Measurements from ENCODE around the gene OSBP2.

OSBP2 gene

DNA sequence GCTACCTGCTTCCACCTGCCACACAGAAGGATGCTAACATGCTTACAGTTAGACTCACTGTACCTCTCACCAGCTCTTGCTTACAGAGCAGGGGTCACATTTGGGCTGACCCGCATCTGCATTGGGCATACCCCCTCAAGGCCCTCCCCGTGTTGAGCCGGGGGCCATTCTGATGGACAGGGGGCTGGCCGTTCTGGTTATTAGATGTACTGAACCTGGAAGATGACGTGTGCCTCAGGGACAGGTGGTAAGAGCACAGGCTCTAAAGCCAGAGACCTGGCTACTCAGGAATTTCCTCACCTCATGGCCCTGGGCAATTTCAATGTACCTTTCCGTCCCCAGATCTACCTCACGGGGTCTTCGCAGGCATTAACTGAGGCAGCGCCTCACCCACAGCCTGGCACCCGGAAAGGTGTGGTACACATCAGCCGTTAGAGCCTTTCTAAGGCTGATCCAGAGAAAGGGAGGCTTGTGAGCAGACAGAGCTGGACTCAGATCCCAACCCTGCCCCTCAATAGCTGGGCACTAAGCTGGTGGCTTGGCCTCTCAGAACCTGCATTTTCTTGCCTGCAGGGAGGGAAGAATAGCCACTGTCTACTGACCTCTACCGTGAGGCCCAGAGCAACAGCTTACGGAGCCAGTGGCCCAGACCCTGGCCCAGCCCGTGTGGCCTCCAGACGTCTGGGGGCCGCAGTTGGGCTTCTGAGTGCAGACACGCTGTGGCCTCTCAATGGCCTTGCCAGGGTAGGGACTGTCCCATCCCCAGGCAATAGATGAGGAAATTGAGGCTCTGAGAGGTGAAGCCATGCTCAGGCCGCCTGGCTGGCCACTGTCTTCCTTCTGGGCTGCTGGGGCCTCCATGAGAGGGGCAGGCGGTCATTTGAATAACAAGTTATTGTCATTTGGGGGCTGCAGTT is 173.3 kb downstream of the OSBP2 start:
- TF ChIP-seq, protein P1, sequence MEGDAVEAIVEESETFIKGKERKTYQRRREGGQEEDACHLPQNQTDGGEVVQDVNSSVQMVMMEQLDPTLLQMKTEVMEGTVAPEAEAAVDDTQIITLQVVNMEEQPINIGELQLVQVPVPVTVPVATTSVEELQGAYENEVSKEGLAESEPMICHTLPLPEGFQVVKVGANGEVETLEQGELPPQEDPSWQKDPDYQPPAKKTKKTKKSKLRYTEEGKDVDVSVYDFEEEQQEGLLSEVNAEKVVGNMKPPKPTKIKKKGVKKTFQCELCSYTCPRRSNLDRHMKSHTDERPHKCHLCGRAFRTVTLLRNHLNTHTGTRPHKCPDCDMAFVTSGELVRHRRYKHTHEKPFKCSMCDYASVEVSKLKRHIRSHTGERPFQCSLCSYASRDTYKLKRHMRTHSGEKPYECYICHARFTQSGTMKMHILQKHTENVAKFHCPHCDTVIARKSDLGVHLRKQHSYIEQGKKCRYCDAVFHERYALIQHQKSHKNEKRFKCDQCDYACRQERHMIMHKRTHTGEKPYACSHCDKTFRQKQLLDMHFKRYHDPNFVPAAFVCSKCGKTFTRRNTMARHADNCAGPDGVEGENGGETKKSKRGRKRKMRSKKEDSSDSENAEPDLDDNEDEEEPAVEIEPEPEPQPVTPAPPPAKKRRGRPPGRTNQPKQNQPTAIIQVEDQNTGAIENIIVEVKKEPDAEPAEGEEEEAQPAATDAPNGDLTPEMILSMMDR (IDR thresholded peaks at IDR 0.05; ENCODE audit: low read depth, low read length, missing control alignments) = no peak
- H3K4me3 ChIP-seq (replicated peaks; ENCODE audit: low read depth, low read length) = no peak overlapping the region
- no peak for DNase-seq (ENCODE audit: extremely low read depth, low read depth)

DNA sequence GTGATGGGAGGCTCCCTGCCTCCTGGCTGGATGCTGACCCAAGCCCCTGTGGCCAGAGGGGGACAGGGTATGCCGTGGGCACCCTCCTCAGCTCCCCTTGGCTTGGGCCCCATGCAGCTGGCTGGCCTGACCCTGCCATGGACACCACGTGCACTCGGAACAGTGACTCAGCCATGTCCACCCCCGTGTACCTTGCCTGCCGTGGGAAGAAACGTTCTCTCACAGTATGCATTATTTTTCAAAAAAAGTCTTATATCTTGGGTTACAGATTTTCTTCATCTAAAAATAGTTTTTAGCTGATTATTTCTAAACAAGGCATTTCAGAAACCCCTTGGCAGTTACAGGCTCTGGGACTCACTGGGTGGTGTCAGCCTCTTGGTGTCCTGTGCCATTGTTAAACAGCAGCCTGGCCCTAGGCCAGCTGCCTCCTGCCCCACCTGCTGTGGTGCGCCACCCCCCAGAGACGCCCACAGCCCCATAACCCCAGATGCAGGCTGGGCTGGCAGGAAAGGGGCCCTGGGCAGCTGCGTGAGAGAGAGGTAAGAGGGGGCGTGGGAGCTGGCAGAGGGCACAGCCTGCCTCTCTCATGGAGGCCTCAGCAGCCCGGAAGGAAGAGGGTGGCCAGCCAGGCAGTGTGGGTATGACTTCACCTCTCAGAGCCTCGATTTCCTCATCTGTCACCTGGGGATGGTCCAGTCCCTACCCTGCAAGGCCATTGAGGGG is 174.2 kb downstream of the OSBP2 start:
- TF ChIP-seq, protein P1 (IDR thresholded peaks at IDR 0.05; ENCODE audit: low read depth, low read length, missing control alignments) = no peak
- DNase-seq (ENCODE audit: extremely low read depth, low read depth) = no peak
- no peak overlapping the region for H3K4me3 ChIP-seq (replicated peaks; ENCODE audit: low read depth, low read length)

DNA sequence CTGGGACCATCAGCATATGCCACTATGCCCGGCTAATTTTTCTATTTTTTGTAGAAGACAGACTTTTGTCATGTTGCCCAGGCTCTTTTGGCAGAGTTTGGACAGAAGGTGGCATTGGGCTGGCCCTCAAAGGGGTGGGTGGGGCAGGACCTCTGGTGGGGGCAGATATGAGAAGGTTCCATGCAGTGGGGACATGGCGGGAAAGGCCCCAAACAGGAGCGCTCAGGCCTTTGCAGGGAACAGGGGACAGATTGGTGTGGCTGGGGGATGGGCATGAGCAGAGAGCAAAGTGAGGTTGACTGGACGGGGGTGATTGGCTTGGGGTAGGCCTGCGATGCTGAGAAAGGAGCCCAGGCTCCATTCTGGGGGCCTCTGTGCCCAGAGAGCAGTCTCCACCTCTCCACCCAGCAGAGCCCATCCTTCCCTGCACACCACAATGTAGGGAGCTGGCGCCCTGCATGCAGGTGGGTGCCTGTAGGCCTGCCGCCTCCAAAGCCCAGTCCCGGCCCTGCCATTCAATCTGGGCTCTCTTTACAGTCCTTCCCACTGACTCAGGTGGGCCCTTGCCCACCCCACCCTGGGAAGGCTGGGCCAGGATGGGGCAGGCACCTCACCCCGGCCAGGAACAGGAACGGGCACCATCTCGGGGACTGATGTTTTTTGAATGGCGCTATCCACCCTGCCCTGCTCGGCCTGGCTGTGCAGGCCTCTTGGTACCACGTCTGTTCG is 175.2 kb downstream of the OSBP2 start:
- DNase-seq (ENCODE audit: extremely low read depth, low read depth) = no peak
- TF ChIP-seq, protein P1 (IDR thresholded peaks at IDR 0.05; ENCODE audit: low read depth, low read length, missing control alignments) = no peak
- H3K4me3 ChIP-seq (replicated peaks; ENCODE audit: low read depth, low read length) = no peak overlapping the region

DNA sequence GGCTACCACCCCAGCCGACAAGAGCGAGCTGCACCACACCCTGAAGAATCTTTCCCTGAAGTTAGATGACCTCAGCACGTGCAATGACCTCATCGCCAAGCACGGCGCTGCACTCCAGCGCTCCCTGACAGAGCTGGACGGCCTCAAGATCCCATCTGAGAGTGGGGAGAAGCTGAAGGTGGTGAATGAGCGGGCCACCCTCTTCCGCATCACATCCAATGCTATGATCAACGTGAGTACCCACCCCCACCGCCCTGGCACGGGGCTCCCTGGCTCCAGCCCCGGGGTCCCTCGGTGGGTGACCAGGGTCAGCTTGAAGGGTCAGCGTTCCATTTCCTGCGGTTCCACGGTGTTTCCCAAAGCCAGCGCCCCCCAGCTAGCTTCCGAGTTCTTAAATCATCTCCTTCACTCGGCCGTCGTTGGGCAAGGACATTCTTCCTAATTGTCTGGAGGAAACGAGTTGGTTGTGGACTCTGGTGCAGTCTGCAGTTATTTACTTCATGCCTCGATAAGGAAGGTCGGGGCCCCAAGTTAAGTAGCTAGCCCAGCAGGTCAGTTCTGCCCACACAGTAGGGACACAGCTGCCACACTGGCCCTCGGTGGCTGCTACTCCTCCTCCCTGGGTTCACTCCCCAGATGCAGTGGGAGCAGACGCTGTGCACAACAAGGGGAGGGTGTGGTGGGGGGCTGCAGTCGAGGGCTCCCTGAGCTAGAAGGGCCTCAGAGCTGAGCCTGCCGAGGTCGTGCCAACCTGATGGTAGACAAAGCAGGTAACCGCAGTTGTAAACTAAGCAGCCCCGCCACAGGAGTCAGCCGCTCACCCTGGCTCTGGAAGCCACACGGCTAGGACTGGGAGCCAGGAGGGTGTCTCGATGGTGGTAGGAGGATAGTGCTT is 176.0 kb downstream of the OSBP2 start:
- TF ChIP-seq, protein P1 (IDR thresholded peaks at IDR 0.05; ENCODE audit: low read depth, low read length, missing control alignments) = no peak
- H3K4me3 ChIP-seq (replicated peaks; ENCODE audit: low read depth, low read length) = no peak overlapping the region
- DNase-seq (ENCODE audit: extremely low read depth, low read depth) = no peak

DNA sequence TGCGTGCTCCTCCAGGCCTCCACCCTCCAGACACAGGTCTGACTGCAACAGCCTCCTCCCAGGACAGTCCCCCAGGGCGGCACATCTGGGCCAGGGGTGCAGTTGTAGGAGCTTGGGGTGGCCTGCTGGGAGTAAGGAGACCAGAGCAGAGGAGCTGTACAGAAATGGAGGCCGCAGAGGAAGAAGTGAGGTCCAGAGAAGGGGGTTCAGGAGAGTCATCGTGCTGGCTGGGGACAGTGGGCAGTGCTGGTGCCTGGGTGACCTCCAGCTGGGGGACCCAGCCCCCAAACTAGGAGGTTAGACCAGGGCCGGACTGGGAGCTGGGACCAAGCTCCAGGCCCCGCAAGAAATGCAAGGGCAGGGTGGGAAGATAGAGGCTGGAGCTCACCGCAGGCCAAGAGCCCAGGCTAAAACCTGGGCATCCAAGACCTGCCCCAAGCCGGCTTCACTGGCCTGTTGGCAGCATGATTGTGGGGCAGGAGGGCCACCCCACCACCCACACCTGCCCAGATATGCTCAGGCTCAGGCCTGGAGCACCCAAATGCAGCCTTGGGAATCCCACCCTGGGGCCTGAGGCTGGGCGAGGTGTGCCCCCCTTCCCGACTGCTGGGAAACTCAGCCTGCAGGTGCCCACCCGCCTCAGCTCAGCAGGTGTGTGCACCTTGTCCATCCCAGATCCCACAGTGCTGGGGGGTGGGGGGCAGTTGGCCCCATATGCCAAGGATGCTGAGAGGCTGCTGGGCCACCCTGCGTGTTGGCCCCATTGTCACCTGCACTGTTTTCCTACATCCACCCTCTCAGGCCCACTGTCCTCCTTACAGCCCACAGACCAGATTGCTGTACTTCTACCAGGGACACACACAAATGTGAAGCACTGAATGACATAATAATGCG is 177.0 kb downstream of the OSBP2 start:
- TF ChIP-seq, protein P1 (IDR thresholded peaks at IDR 0.05; ENCODE audit: low read depth, low read length, missing control alignments) = no peak
- no peak overlapping the region for H3K4me3 ChIP-seq (replicated peaks; ENCODE audit: low read depth, low read length)
- DNase-seq (ENCODE audit: extremely low read depth, low read depth) = no peak

Data from HFF-Myc (cell line).